Mammary microvascular endothelial cell (primary cell): ENCODE data around the gene POU2AF2. TPM values are rescaled to one million over a fixed set of nuclear protein-coding genes. Genes with fewer than 3 reads are reported as not detected.

Source experiments
- total RNA-seq: library from RNA; depleted of rRNA; stranded (reverse); fragments of >200 nt; gene quantifications from 2 replicates; pipeline ENCODE4 v1.2.3, GENCODE V29; 2015

POU2AF2 gene
- not detected in 2 replicates for total RNA-seq

GRCh38 chr11:111245425-111245824 is at the start of gene POU2AF2:
Gene POU2AF2, plus strand, starts transcription at chr11:111245725. Its CDS starts 129 bp downstream, at chr11:111245854.

GRCh38 chr11:111298413-111299100 is 53.0 kb downstream of the POU2AF2 start, which contains the start of gene POU2AF3:
Gene POU2AF3, plus strand, starts transcription at chr11:111298546. Its CDS starts 36 bp downstream, at chr11:111298582.

Other genes starting within 250 kb of the POU2AF2 start
- not detected in 2 replicates for gene POU2AF3, start 52.8 kb downstream of the POU2AF2 start, total RNA-seq
- not detected in 2 replicates for gene POU2AF1, start 133.6 kb downstream of the POU2AF2 start, total RNA-seq